Pancreas (tissue), 10 donors: ENCODE measurements around the gene NRAS. TPM values are rescaled to one million over a fixed set of nuclear protein-coding genes. Genes with fewer than 3 reads are reported as not detected.

Experiments
- ATAC-seq, 4 donors: fragments of 200-7000 bp; cut with Tn5 transposase; one replicate each; pipeline versions ENCODE4 v1.8.0 to v1.9.1; 2020; ENCODE audit warnings: mild to moderate bottlenecking in 4 of 4, moderate library complexity in 4 of 4
- DNase-seq, 6 donors: peaks; one replicate each; pipeline ENCODE4 v3.0.0-alpha.2; 2020
- FAIRE-seq: peaks from 2 replicates; lab custom pipeline; 2012; peaks lifted over from hg19 to GRCh38; lab: Jason Lieb, UNC
- H3K27ac ChIP-seq, 4 donors: fragments of 200-600 bp; sonication (generic); 1 replicate in 3 of 4; 2 replicates in 1 of 4; pipeline versions ENCODE4 v1.5.0 to v1.8.0; 2020
- H3K27me3 ChIP-seq, 4 donors: fragments of 200-600 bp; one replicate each; pipeline ENCODE4 v1.8.0; 2021
- H3K36me3 ChIP-seq, 3 donors: fragments of 200-600 bp; sonication (generic) in 1 of 3; one replicate each; pipeline versions ENCODE4 v1.5.0 to v1.8.0; 2020 to 2021
- H3K4me1 ChIP-seq, 3 donors: fragments of 200-600 bp; one replicate each; pipeline ENCODE4 v1.8.0; 2021
- H3K4me3 ChIP-seq, 4 donors: fragments of 200-600 bp; sonication (generic) in 2 of 4; one replicate each; pipeline versions ENCODE4 v1.5.0 to v1.8.0; 2020 to 2021
- H3K9me3 ChIP-seq, 4 donors: fragments of 200-600 bp; one replicate each; pipeline ENCODE4 v1.8.0; 2021
- WGBS, 2 donors: extraction: QIAGEN DNeasy Blood & Tissue Kit; methylation state at CpG; one replicate each; pipeline ENCODE4 v1.1.7; 2013; 5-methylcytosine and 5-hydroxymethylcytosine counted together
- intact Hi-C, 3 donors: fragments of 100-400 bp; cut with DNase I; formaldehyde crosslinking; loops; one replicate each; pipeline versions ENCODE4 v1.11.1 to v1.14.2; 2022
- polyA plus RNA-seq, 2 donors: library from polyadenylated mRNA; stranded (reverse); fragments of 200-250 nt; gene quantifications; one replicate each; pipeline ENCODE4 v1.2.3, GENCODE V29; 2013
- total RNA-seq, 6 donors: library from RNA; stranded (reverse); fragmentation: NEBNext Ultra II Directional in 4 of 6; extraction: Animal tissue kit (Norgen Biotek cat#: 25700) in 4 of 6; gene quantifications; one replicate each; pipeline versions ENCODE4 v1.2.1 to v1.2.4, GENCODE V29; 2021 to 2023
- TF ChIP-seq, protein P1 (sequence below), 4 donors: fragments of 200-600 bp; sonication (generic) in 3 of 4; IDR thresholded peaks; one replicate each; pipeline versions ENCODE4 v1.5.0 to v1.8.0; 2021; ENCODE audit warnings: antibody characterized with exemption in 4 of 4
- donor health status: healthy with polysubstance abuse.
- donor health status: DM: no; HTN: no; CAD: no; lungs with moderate emphysema.
- donor health status: DM: no; HTN: no; CAD: no.
- donor health status: control.
- donor health status: control.
- donor health status: Bipolar disorder and iron deficiency.
- donor health status: DM: yes; HTN: yes; CAD: no.
- donor health status: DM: no; HTN: no; CAD: no.
- donor health status: DM: no; HTN: no; CAD: no.
- donor health status: DM: yes; HTN: yes; CAD: no.

The NRAS gene
- total and polyA plus RNA-seq, 8 donors, result 5.4 to 18.4 (median 9.5) TPM

- FAIRE-seq (no peak), DNase-seq (no peak), ATAC-seq (no peak)
- TF ChIP-seq, protein P1, sequence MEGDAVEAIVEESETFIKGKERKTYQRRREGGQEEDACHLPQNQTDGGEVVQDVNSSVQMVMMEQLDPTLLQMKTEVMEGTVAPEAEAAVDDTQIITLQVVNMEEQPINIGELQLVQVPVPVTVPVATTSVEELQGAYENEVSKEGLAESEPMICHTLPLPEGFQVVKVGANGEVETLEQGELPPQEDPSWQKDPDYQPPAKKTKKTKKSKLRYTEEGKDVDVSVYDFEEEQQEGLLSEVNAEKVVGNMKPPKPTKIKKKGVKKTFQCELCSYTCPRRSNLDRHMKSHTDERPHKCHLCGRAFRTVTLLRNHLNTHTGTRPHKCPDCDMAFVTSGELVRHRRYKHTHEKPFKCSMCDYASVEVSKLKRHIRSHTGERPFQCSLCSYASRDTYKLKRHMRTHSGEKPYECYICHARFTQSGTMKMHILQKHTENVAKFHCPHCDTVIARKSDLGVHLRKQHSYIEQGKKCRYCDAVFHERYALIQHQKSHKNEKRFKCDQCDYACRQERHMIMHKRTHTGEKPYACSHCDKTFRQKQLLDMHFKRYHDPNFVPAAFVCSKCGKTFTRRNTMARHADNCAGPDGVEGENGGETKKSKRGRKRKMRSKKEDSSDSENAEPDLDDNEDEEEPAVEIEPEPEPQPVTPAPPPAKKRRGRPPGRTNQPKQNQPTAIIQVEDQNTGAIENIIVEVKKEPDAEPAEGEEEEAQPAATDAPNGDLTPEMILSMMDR (IDR thresholded peaks at IDR 0.05), result no peak
- WGBS, 2 donors, result 55 to 57% methylated on average over 4 of the region's 4 CpGs
- H3K36me3 ChIP-seq, result no peaks in the 10 kb centered on the region
- H3K27ac ChIP-seq, result no peak overlapping the region
- no peaks in the 10 kb centered on the region for H3K27me3 ChIP-seq
- no peak overlapping the region for H3K4me3 ChIP-seq
- intact Hi-C loops, result no loop called here
- H3K9me3 ChIP-seq, result no peaks in the 10 kb centered on the region
- no peaks in the 10 kb centered on the region for H3K4me1 ChIP-seq
Measured at GRCh38 chr1:114700036-114700600, 16.5 kb downstream of the NRAS start.

DNA sequence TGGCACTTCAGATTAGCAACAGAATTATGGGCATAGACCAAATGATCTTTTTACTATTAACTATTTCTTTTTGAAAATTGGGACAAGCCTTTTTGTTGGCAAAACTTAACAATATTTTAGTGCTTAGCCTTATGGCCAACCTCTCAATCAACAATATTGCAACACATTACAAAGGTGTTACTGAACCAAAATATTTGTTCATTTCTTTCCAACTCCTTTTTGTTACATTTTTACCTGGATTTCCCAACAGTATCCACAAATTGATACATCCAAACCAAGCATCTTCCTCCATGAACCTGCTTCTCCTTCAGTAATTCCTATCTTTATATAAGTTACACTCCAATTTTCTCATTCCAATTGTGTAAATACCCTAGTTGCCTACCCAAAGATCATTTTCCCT, 19.8 kb downstream of the NRAS start:
- Histone ChIP-seq H3K9me3 (no peaks in the 10 kb centered on the region), H3K4me3 (no peak overlapping the region), H3K4me1 (no peaks in the 10 kb centered on the region), H3K27me3 (no peaks in the 10 kb centered on the region), H3K27ac (no peak overlapping the region), H3K36me3 (no peaks in the 10 kb centered on the region)
- FAIRE-seq (no peak), ATAC-seq (no peak), DNase-seq (no peak)
- intact Hi-C loops, result no loop called here
- TF ChIP-seq, protein P1 (IDR thresholded peaks at IDR 0.05), result no peak

DNA sequence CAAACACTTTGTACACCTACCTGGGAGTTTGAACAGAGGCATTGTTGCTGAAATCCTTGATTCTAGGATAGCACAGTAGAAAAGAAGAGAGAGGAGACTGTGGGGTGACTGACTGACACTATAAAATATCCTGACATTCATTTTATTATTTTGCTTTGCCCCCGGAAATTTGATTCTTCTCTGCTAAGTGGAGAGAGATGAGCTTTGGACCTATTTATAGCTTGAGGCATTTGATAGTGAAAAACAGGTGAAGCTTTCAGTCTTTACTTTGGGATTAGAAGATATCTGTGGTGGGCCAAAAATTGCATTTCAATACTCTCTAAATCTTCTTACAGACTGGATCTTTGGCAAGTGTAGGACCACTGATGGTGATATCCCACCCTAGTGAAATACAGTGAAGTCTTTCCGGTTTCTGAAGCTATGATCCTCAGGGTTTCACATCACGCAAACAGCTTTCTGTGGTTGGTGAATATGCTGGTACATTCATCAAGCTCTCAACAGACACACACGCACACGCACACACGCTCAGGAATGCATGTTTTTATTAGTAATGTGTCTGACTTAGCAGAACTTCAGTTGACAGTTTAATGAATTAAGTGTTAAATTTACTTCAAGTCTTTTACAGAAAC, 21.0 kb downstream of the NRAS start, which contains the start of gene AMPD1:
Gene AMPD1 (minus strand): TSS at position 117 of the 629 bp plus-strand sequence. CDS start 75 bp downstream, at position 42.
- Histone ChIP-seq H3K4me3 (no peak within 1 kb of the TSS), H3K27me3 (no peaks in the 10 kb centered on the region), H3K36me3 (no peaks in the 10 kb centered on the region), H3K27ac (no peak within 1 kb of the TSS), H3K4me1 (no peaks in the 10 kb centered on the region), H3K9me3 (no peaks in the 10 kb centered on the region)
- no peak for DNase-seq
- no peak for ATAC-seq
- no peak for FAIRE-seq
- 58 to 64% methylated on average over 6 of the region's 6 CpGs for WGBS, 2 donors
- TF ChIP-seq, protein P1 (IDR thresholded peaks at IDR 0.05), result no peak
- intact Hi-C loops, result no loop called here

- DNase-seq (no peak), FAIRE-seq (no peak), ATAC-seq (no peak)
- WGBS, 2 donors, result 67 to 76% methylated on average over 9 of the region's 9 CpGs
- H3K4me3 ChIP-seq, result no peak overlapping the region
- no peak overlapping the region for H3K27ac ChIP-seq
- no peaks in the 10 kb centered on the region for H3K4me1 ChIP-seq
- TF ChIP-seq, protein P1 (IDR thresholded peaks at IDR 0.05), result no peak
- H3K27me3 ChIP-seq, result no peaks in the 10 kb centered on the region
- no peaks in the 10 kb centered on the region for H3K9me3 ChIP-seq
- intact Hi-C loops, result no loop called here
- H3K36me3 ChIP-seq, result no peaks in the 10 kb centered on the region
Measured at GRCh38 chr1:114694540-114695310, 21.8 kb downstream of the NRAS start.
